OCI-M2 (cell line): ENCODE results near the gene MIPEP.

Source experiments
- DNase-seq: peaks from one replicate; lab custom pipeline; 2025; ENCODE audit not compliant: unreplicated experiment; lab: John Stamatoyannopoulos, UW

Gene MIPEP

GRCh38 chr13:23722726-23723453 is 166.3 kb downstream of the MIPEP start:
- no peak for DNase-seq

- DNase-seq: no peak
Measured at GRCh38 chr13:23718996-23719395, 170.2 kb downstream of the MIPEP start.

- DNase-seq: no peak
Measured at GRCh38 chr13:23716401-23716800, 172.8 kb downstream of the MIPEP start.

- DNase-seq: no peak
Measured at GRCh38 chr13:23715762-23716235, 173.4 kb downstream of the MIPEP start.

GRCh38 chr13:23715092-23715761 is 174.0 kb downstream of the MIPEP start:
- DNase-seq: no peak

- DNase-seq: no peak
Measured at GRCh38 chr13:23714672-23715071, 174.5 kb downstream of the MIPEP start.

- DNase-seq: no peak
Measured at GRCh38 chr13:23711355-23711754, 177.8 kb downstream of the MIPEP start.

GRCh38 chr13:23710366-23710765 is 178.8 kb downstream of the MIPEP start:
- no peak for DNase-seq

GRCh38 chr13:23709536-23709935 is 179.7 kb downstream of the MIPEP start:
- DNase-seq: no peak

GRCh38 chr13:23707674-23708073 is 181.5 kb downstream of the MIPEP start:
- DNase-seq: no peak

GRCh38 chr13:23705583-23705982 is 183.6 kb downstream of the MIPEP start:
- no peak for DNase-seq

GRCh38 chr13:23703246-23703860 is 185.8 kb downstream of the MIPEP start:
- DNase-seq: no peak

GRCh38 chr13:23701636-23702035 is 187.6 kb downstream of the MIPEP start:
- DNase-seq: no peak

GRCh38 chr13:23701186-23701585 is 188.0 kb downstream of the MIPEP start:
- no peak for DNase-seq

- no peak for DNase-seq
Measured at GRCh38 chr13:23699271-23699670, 189.9 kb downstream of the MIPEP start.

GRCh38 chr13:23697772-23698313 is 191.4 kb downstream of the MIPEP start:
- no peak for DNase-seq

GRCh38 chr13:23696610-23697009 is 192.6 kb downstream of the MIPEP start:
- DNase-seq: no peak

- no peak for DNase-seq
Measured at GRCh38 chr13:23695711-23696464, 193.3 kb downstream of the MIPEP start.

GRCh38 chr13:23695196-23695595 is 194.0 kb downstream of the MIPEP start:
- no peak for DNase-seq

- no peak for DNase-seq
Measured at GRCh38 chr13:23692816-23693215, 196.4 kb downstream of the MIPEP start.

GRCh38 chr13:23690668-23691067 is 198.5 kb downstream of the MIPEP start:
- no peak for DNase-seq
